Measurements from ENCODE around the gene TBC1D2. TPM values are rescaled to one million over a fixed set of nuclear protein-coding genes. Genes with fewer than 3 reads are reported as not detected.

TBC1D2 gene
- total and polyA plus RNA-seq, 2 donors (not counting 3 experiments of a cell fraction or from before 2014, with no cell fraction given) = 3.4 to 4.5 TPM

DNA sequence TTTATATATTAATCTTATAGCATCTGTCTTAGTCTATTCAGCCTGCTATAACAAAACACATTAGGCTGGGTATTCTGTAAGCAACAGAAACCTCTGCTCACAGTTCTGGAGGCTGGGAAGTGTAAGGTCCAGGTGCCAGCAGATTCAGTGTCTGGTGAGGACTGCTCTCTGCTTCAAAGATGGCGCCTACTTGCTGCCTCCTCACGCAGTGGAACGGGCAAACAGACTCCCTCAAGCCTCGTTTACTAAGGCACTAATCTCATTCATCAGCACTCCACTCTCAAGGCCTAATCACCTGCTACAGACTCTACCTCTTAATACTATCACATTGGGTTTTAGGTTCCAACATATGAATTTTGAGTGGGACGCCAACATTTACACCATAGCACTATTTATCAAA, 5.2 kb upstream of the TBC1D2 start:
- Histone ChIP-seq H3K79me2 (ENCODE audit: control insufficient read depth, insufficient read depth, low read length) (no peaks in the 10 kb centered on the region), H3K4me3 (replicated peaks in 1 of 3; ENCODE audit: insufficient read depth in 1 of 3, low read depth in 1 of 3, low read length in 3 of 3) (no peak overlapping the region), H3K9me1 (replicated peaks; ENCODE audit: control insufficient read depth, extremely low read depth, insufficient read depth, low read length) (no peaks in the 10 kb centered on the region), H3K36me3 (ENCODE audit: control insufficient read depth in 2 of 2, extremely low read depth in 1 of 2, insufficient read depth in 2 of 2, low read length in 2 of 2) (no peaks in the 10 kb centered on the region), H3K9ac (replicated peaks; ENCODE audit: extremely low read depth, insufficient read depth, low read length) (no peak overlapping the region), H3K9me3 (replicated peaks; ENCODE audit: control insufficient read depth, insufficient read depth, low read length) (no peaks in the 10 kb centered on the region), H2AFZ (ENCODE audit: low read depth, low read length) (peak overlapping the region; percentile 53), H4K20me1 (replicated peaks; ENCODE audit: control insufficient read depth, extremely low read depth, insufficient read depth, low read length) (no peaks in the 10 kb centered on the region), H3K27ac (ENCODE audit: insufficient read depth, low read depth, low read length) (no peak overlapping the region), H3K4me1 (ENCODE audit: control insufficient read depth, extremely low read depth, insufficient read depth, low read length) (peaks cover 9% of the 10 kb centered on the region), H3K4me2 (ENCODE audit: insufficient read depth, low read length) (no peak overlapping the region), H3K27me3 (ENCODE audit: control insufficient read depth in 2 of 2, insufficient read depth in 2 of 2, low read length in 2 of 2) (no peaks in the 10 kb centered on the region)
- CTCF ChIA-PET = no interaction called here
- intact Hi-C loops (cut with micrococcal nuclease) (loop anchor here (5.0 kb wide), 1 partner anchor 548 kb away; no protein-coding TSS in a partner anchor), dilution Hi-C loops (cut with MboI; ENCODE audit: extremely low pct_ligation_motif_present, low sequenced_read_pairs) (no loop called here)
- DNase-seq (ENCODE audit: low read depth, low spot score) = no peak
- no TSS peak for BruUV-seq (replicated peaks)
- POLR2A ChIA-PET = no interaction called here
- no peak for FAIRE-seq
- TF ChIP-seq, protein P1, sequence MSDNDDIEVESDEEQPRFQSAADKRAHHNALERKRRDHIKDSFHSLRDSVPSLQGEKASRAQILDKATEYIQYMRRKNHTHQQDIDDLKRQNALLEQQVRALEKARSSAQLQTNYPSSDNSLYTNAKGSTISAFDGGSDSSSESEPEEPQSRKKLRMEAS (IDR thresholded peaks at IDR 0.05; ENCODE audit: insufficient read depth, insufficient read length) = no peak
- TF ChIP-seq, protein P2, sequence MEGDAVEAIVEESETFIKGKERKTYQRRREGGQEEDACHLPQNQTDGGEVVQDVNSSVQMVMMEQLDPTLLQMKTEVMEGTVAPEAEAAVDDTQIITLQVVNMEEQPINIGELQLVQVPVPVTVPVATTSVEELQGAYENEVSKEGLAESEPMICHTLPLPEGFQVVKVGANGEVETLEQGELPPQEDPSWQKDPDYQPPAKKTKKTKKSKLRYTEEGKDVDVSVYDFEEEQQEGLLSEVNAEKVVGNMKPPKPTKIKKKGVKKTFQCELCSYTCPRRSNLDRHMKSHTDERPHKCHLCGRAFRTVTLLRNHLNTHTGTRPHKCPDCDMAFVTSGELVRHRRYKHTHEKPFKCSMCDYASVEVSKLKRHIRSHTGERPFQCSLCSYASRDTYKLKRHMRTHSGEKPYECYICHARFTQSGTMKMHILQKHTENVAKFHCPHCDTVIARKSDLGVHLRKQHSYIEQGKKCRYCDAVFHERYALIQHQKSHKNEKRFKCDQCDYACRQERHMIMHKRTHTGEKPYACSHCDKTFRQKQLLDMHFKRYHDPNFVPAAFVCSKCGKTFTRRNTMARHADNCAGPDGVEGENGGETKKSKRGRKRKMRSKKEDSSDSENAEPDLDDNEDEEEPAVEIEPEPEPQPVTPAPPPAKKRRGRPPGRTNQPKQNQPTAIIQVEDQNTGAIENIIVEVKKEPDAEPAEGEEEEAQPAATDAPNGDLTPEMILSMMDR (IDR thresholded peaks at IDR 0.05; ENCODE audit: extremely low read depth in 1 of 2, insufficient read depth in 1 of 2, low read depth in 1 of 2, low read length in 2 of 2) = no peak
- TF ChIP-seq JUN (IDR thresholded peaks at IDR 0.05; ENCODE audit: borderline replicate concordance, insufficient read depth, insufficient read length, low read depth) = no peak
- TF ChIP-seq FOS (IDR thresholded peaks at IDR 0.05; ENCODE audit: borderline replicate concordance, insufficient read depth, low read length) = no peak
- no peak for TF ChIP-seq POLR2A (IDR thresholded peaks at IDR 0.05; ENCODE audit: low read depth, low read length)
- TF ChIP-seq MYC (IDR thresholded peaks at IDR 0.05; ENCODE audit: low read depth, low read length) = no peak
- TF ChIP-seq POLR2AphosphoS5 (IDR thresholded peaks at IDR 0.05; ENCODE audit: insufficient read depth, low read depth, low read length) = no peak
- no peak for TF ChIP-seq EZH2 (IDR thresholded peaks at IDR 0.05; ENCODE audit: borderline replicate concordance, low read depth, low read length, severe bottlenecking)
- TF ChIP-seq GATA2 (IDR thresholded peaks at IDR 0.05; ENCODE audit: insufficient read depth, insufficient read length, low read depth, low read length) = no peak

Measured in endothelial cell of umbilical vein (primary cell).